Glomerular endothelial cell (primary cell): ENCODE results near the gene ELFN1. TPM values are rescaled to one million over a fixed set of nuclear protein-coding genes. Genes with fewer than 3 reads are reported as not detected.

Experiments used
- DNase-seq: peaks from one replicate; pipeline ENCODE4 v3.0.0-alpha.2; 2011; ENCODE audit warnings: low read depth, low spot score; ENCODE audit errors: extremely low read depth
- total RNA-seq: library from RNA; depleted of rRNA; stranded (reverse); fragments of >200 nt; gene quantifications from 2 replicates; pipeline ENCODE4 v1.2.3, GENCODE V29; 2015

Gene ELFN1
- total RNA-seq, 1 donor from 2014 or later: 1.5 TPM

- no peak for DNase-seq
These were observed 28.3 kb upstream of the ELFN1 start for GRCh38 chr7:1641661-1642260.

DNA sequence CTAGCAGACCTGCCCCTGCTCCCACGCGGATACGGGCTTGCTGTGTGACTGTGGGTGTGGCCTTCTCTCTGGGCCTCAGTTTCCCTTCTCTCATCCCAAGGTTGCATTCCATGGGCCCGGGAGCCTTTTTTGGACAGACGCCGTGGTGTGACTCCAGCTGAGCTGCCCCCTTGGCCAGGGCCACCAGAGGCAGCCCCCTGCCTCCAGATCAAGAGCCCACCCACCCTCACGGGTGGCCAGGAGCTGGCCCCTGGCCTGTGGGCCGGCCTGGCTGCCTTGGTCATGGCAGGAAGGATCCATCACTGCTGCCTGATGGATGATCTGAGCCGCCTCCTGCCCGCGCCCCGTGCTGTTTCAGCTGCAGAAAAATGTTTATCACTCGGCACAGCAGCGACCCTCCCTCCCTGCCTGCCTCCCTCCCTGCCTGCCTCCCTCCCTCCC lies 27.8 kb upstream of the ELFN1 start:
- DNase-seq: no peak

- DNase-seq: no peak
These were observed 26.6 kb upstream of the ELFN1 start for GRCh38 chr7:1643270-1644092.

GRCh38 chr7:1644341-1645070 lies 25.6 kb upstream of the ELFN1 start:
- DNase-seq: no peak

GRCh38 chr7:1645071-1645409 lies 25.0 kb upstream of the ELFN1 start:
- no peak for DNase-seq

DNA sequence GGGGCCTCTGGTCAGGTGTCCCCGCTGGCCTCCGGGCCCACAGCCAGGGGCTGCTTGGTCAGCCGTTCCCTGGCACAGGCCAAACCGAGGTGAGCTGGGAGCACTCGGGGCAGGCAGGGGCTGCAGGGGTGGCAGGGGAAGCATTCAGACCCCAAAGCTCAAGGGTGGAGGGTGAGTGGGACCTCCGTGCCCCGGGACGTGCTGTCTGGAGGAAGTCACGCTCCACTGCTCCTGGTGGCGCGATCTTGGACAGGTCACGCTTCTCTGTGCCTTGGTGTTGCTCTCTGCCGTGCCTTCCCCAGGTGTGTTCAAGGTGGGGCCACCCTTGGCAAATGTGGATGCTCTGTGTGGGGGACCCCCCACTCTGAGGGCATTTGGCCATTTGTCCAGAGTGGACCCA lies 24.6 kb upstream of the ELFN1 start:
- no peak for DNase-seq

GRCh38 chr7:1646391-1646790 lies 23.7 kb upstream of the ELFN1 start:
- DNase-seq: no peak

GRCh38 chr7:1646957-1647891 lies 22.9 kb upstream of the ELFN1 start:
- DNase-seq: no peak

GRCh38 chr7:1647961-1648672 lies 22.0 kb upstream of the ELFN1 start:
- no peak for DNase-seq

- DNase-seq: no peak
These were observed 20.2 kb upstream of the ELFN1 start for GRCh38 chr7:1649751-1650326.

DNA sequence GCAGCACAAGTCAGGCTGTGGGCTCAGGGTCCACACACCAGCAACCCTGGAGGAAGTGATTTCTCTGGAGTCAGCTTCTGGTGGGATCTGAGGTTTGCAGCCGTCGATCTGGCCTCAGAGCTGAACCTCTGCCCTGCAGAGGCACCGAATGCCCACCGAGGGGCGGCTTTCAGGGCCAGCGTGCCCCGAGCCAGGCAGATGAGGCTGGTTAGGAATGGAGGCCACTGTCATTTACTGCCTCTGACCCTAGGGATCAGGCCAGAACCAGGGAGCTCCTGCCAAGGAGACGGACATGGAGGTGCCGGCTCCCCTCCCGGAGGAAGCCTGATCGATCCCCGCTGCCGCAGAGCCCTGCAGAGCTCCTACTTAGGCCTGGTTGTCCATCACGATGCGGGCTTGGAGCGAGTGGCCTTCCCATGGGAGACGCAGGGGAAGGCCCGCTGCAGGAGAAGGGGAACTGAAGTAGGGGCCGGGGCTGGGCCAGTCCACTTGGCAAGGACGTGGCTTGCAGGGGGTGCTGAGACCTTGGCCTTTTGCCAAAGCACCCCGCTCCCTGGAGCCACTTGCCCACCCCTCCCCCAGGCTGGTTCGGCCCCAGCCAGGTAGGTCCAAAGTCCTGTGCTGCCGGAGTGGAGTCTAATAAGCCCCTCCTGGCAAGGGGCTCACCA lies 19.6 kb upstream of the ELFN1 start:
- DNase-seq: no peak

DNA sequence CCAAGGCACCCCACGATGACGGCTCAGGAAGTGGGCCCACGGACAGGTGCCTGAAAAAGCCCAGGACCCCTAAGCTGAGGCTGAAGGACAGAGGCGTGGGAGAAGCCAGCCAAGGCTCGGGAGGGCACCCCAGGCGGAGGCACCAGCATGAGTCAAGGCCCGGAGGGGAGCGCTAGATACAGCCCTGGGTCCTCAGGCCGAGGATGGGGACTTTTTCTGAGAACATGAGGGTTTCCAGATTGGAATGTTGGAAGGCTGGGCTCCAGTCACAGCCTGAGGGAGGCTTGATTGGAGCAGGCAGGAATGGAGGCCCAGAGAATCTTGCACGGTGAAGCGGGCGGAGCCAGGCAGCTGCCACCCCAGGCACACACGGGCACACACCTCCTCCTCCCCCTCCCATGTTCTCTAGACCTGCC lies 19.0 kb upstream of the ELFN1 start:
- DNase-seq: no peak

- DNase-seq: no peak
These were observed 18.2 kb upstream of the ELFN1 start for GRCh38 chr7:1651891-1652290.

DNA sequence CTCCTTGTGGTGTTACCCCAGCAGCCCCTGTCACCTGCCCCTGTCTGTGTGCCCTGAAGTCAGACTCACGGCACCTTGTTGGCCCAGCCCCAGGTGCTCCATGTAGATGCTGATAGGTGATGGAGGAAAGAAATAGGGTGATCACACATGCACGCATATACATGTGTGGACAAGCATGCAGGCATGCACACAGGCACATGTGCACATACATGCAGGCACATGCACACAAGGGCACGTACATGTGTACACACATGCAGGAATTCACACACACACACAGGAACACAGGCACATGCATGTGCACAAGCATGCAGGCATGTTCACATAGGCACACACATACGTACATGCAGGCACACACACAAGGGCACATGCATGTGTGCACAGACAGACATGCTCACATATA lies 16.6 kb upstream of the ELFN1 start:
- no peak for DNase-seq

- no peak for DNase-seq
These were observed 16.0 kb upstream of the ELFN1 start for GRCh38 chr7:1654111-1654510.

DNA sequence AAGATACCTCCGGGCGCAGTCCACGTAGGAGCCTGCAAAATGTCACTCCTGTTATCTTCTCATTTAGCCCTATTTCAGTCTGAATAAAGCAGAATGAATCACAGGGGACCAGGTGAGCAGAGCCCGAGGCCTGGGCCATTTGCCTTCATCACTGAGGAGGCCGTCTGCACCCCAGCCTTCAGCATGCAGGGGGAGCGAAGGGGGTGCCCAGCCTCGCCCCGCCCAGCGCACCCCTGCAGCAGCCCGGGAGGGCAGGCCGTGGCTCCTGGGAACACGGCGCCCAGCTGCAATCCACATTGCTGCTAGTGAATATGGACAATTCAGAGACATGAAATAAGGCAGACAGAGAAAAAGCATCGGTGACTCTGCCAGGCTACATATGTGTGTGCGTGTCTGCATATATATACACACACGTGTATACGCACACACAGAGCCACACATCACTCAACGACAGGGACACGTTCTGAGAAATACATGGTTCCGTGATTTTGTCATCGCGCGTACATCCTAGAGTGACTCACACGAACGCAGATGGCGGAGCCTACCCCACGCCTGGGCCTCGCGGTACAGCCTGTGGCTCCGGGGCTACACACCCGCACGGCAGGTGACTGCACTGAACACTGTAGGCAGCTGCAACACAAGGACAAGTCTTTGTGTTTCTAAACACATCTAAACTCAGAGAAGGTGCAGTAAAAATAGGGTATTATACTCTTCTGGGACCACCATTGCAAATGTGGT lies 15.2 kb upstream of the ELFN1 start:
- no peak for DNase-seq

DNA sequence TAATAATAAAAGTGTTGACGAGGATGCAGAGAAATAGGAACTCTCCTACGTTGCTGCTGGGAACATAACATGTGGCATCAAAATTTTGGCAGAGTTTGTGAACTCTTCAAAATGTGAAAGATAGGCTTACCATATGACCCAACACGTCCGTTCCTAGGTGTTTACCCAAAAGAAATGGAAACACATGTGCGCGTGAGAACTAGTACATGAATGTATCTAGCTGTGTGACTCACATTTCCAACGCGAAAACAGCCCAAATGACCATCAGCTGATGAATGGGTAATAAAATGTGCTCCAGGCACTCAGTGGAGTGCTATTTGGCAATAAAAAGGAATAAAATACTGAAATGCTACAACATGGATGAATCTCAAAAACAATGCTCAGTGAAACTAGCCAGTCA lies 10.4 kb upstream of the ELFN1 start:
- DNase-seq: no peak

GRCh38 chr7:1661461-1661860 lies 8.6 kb upstream of the ELFN1 start:
- DNase-seq: no peak

GRCh38 chr7:1662101-1662500 lies 8.0 kb upstream of the ELFN1 start:
- no peak for DNase-seq
